ENCODE data around the gene FBXL3.

- TF ChIP-seq ZBTB26 (tag by site-specific recombination; optimal IDR thresholded peaks at IDR 0.05) (no peak), ZBTB10 (tag by site-specific recombination; IDR thresholded peaks at IDR 0.05) (no peak), CTCF (tag by site-specific recombination; IDR thresholded peaks at IDR 0.05) (no peak), ZNF10 (tag by site-specific recombination; IDR thresholded peaks at IDR 0.05) (no peak)
These were observed 55.7 kb downstream of the FBXL3 start for GRCh38 chr13:76971215-76971614.

All from HEK293 (cell line).